B cell (primary cell): ENCODE data around the gene MFSD6L. TPM values are rescaled to one million over a fixed set of nuclear protein-coding genes. Genes with fewer than 3 reads are reported as not detected.

Source experiments
- ATAC-seq: fragments of 200-7000 bp; cut with Tn5 transposase; one replicate; pipeline ENCODE4 v1.10.0; 2021; ENCODE audit warnings: low read depth, mild to moderate bottlenecking, moderate number of reproducible peaks, moderate library complexity
- CTCF ChIA-PET: fragments of 350-600 bp; sonication (Branson Sonifier 250); formaldehyde crosslinking; loops from one replicate; lab custom pipeline; 2021; ENCODE audit warnings: antibody characterized with exemption, inconsistent platforms; lab: Charles Lee
- POLR2A ChIA-PET: fragments of 350-600 bp; sonication (Branson Sonifier 250); formaldehyde crosslinking; loops from one replicate; lab custom pipeline; 2021; ENCODE audit warnings: antibody characterized with exemption; lab: Charles Lee
- DNase-seq: peaks from one replicate; pipeline ENCODE4 v3.0.0; 2013
- H2AFZ ChIP-seq: 2 replicates; pipeline ENCODE4 v1.6.1; 2012; ENCODE audit warnings: mild to moderate bottlenecking, low read depth, low read length; ENCODE audit not compliant: insufficient read depth, poor library complexity, severe bottlenecking
- H3K27ac ChIP-seq, 2 donors: 1 replicate in 1 of 2; 2 replicates in 1 of 2; pipeline ENCODE4 v1.5.1; 2012 to 2013; ENCODE audit warnings: low read length in 2 of 2, mild to moderate bottlenecking in 2 of 2, moderate library complexity in 1 of 2
- H3K27me3 ChIP-seq, 4 experiments: fragments of 200-600 bp in 1 of 4; sonication (generic) in 1 of 4; replicated peaks in 1 of 4; 1 replicate in 2 of 4; 2 replicates in 2 of 4; pipeline versions ENCODE4 v1.6.1 to v1.7.0; 2013 to 2016; ENCODE audit warnings: low read length in 3 of 4, mild to moderate bottlenecking in 2 of 4, mixed read lengths in 1 of 4, moderate library complexity in 1 of 4; ENCODE audit not compliant: insufficient read depth in 4 of 4, control insufficient read depth in 3 of 4; ENCODE audit errors: control extremely low read depth in 1 of 4
- H3K36me3 ChIP-seq, 2 experiments: replicated peaks in 1 of 2; 1 replicate in 1 of 2; 2 replicates in 1 of 2; pipeline versions ENCODE4 v1.6.1 to v1.7.1; 2013; ENCODE audit warnings: low read length in 1 of 2; ENCODE audit not compliant: insufficient read depth in 2 of 2, control insufficient read depth in 1 of 2; ENCODE audit errors: control extremely low read depth in 1 of 2, extremely low read depth in 1 of 2
- H3K4me1 ChIP-seq, 2 donors: fragments of 200-600 bp in 1 of 2; sonication (generic) in 1 of 2; 1 replicate in 1 of 2; 2 replicates in 1 of 2; pipeline versions ENCODE4 v1.5.1 to v1.6.1; 2013 to 2017; ENCODE audit warnings: low read length in 2 of 2; ENCODE audit not compliant: control insufficient read depth in 2 of 2, insufficient read depth in 2 of 2
- H3K4me2 ChIP-seq: replicated peaks from 2 replicates; pipeline ENCODE3; 2012; ENCODE audit warnings: mild to moderate bottlenecking, low read depth, low read length; ENCODE audit not compliant: poor library complexity, severe bottlenecking
- H3K4me3 ChIP-seq, 5 experiments: fragments of 200-600 bp in 1 of 5; sonication (generic) in 1 of 5; 1 replicate in 3 of 5; 2 replicates in 2 of 5; pipeline versions ENCODE4 v1.5.1 to v1.7.0; 2011 to 2016; ENCODE audit warnings: low read length in 4 of 5, mild to moderate bottlenecking in 4 of 5, low read depth in 2 of 5, control low read depth in 1 of 5, moderate library complexity in 1 of 5; ENCODE audit not compliant: insufficient read depth in 1 of 5; ENCODE audit errors: control extremely low read depth in 1 of 5, extremely low read depth in 1 of 5
- H3K79me2 ChIP-seq: fragments of 200-600 bp; sonication (generic); one replicate; pipeline ENCODE4 v1.6.0; 2016; ENCODE audit warnings: low read length; ENCODE audit not compliant: control insufficient read depth, insufficient read depth
- H3K9ac ChIP-seq: fragments of 200-600 bp; sonication (generic); 2 replicates; pipeline ENCODE4 v1.6.1; 2017; ENCODE audit warnings: mild to moderate bottlenecking, low read length, moderate library complexity
- H3K9me3 ChIP-seq, 3 donors: one replicate each; pipeline versions ENCODE4 v1.6.1 to v1.7.1; 2013; ENCODE audit warnings: low read length in 2 of 3; ENCODE audit not compliant: control insufficient read depth in 2 of 3, insufficient read depth in 1 of 3; ENCODE audit errors: control extremely low read depth in 1 of 3
- H4K20me1 ChIP-seq: 2 replicates; pipeline ENCODE4 v1.6.0; 2012; ENCODE audit warnings: mild to moderate bottlenecking, low read length; ENCODE audit not compliant: insufficient read depth, control insufficient read depth, poor library complexity, severe bottlenecking
- H3K27ac Mint-ChIP-seq: one replicate; pipeline ENCODE4 v1.8.0; 2021; ENCODE audit warnings: mixed read lengths
- H3K27me3 Mint-ChIP-seq: one replicate; pipeline ENCODE4 v1.8.0; 2021; ENCODE audit warnings: mixed read lengths
- H3K4me1 Mint-ChIP-seq: one replicate; pipeline ENCODE4 v1.8.0; 2021; ENCODE audit warnings: mixed read lengths
- H3K4me3 Mint-ChIP-seq: one replicate; pipeline ENCODE4 v1.8.0; 2021; ENCODE audit warnings: mixed read lengths
- H3K9me3 Mint-ChIP-seq: one replicate; pipeline ENCODE4 v1.8.0; 2022; ENCODE audit warnings: mixed read lengths; ENCODE audit not compliant: insufficient read depth
- EZH2 ChIP-seq: IDR thresholded peaks from 2 replicates; pipeline ENCODE4 v1.6.1; 2012; ENCODE audit warnings: borderline replicate concordance, low read depth, mild to moderate bottlenecking, moderate library complexity, low read length; ENCODE audit not compliant: insufficient read depth, poor library complexity, severe bottlenecking
- WGBS: methylation state at CpG from one replicate; pipeline ENCODE4 v1.1.5; 2013; ENCODE audit warnings: missing lambda C conversion rate; ENCODE audit not compliant: insufficient coverage; 5-methylcytosine and 5-hydroxymethylcytosine counted together
- intact Hi-C: fragments of 100-400 bp; cut with micrococcal nuclease; formaldehyde crosslinking; loops from one replicate; pipeline ENCODE4 v1.10.0; 2022
- polyA plus RNA-seq: library from polyadenylated mRNA; depleted of rRNA; stranded (reverse); fragments of >200 nt; gene quantifications from 2 replicates; pipeline ENCODE4 v1.2.3, GENCODE V29; 2012
- total RNA-seq, 2 donors: library from RNA; stranded (reverse); fragments of 120-200 nt in 1 of 2; gene quantifications; 1 replicate in 1 of 2; 2 replicates in 1 of 2; pipeline versions ENCODE4 v1.2.3 to v1.2.4, GENCODE V29; 2013 to 2022
- TF ChIP-seq, protein P1 (sequence below): fragments of 200-600 bp; IDR thresholded peaks from one replicate; pipeline ENCODE4 v1.8.0; 2022; ENCODE audit warnings: antibody characterized with exemption, mild to moderate bottlenecking

MFSD6L gene
- total and polyA plus RNA-seq, 2 donors (not counting 1 experiment from before 2014, with no cell fraction given), result 0.24 to 0.37 TPM

DNA sequence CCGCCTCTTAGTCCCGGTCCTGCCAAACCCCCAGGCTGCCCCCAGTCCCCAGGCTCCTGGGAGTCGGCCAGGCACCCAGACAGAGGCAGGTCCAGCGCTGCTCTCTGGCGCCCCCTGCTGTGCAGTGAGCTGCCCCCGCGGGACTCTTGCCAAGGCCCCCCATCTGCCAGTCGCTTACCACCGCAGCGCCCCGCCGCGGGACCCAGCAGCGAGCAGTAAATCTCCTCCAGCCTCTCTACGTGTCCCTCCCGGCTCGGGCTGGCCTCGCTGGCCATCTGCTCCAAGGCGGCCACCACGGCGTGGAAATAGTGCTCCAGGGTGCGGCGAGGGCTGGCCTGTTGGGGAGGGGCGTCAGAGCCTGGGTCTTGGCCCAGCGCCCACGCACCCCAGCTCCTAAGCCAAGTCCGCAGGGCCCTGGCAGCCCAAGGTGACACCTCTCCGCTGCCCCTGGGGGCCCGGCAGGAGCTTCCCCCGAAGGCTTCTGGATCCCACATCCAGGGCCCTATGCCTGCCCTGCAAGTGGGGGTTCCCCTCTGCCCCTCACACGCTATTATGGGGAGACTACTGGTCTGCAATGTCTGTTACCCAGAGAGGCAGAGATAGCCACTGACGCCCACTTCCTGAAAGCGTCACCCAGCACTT, 33.7 kb upstream of the MFSD6L start:
- Histone ChIP-seq H3K4me1 (no peaks in the 10 kb centered on the region), H3K9me3 (peaks cover 0 to 11% (median 0%) of the 10 kb centered on the region in 3 donors), H3K36me3 (peaks cover 0 to 2% of the 10 kb centered on the region in 2 experiments), H3K4me3 (no peak overlapping the region), H3K27ac (no peak overlapping the region), H4K20me1 (no peaks in the 10 kb centered on the region), H3K9ac (no peak overlapping the region), H3K27me3 (no peaks in the 10 kb centered on the region), H3K4me2 (no peak overlapping the region), H2AFZ (no peak overlapping the region), H3K79me2 (no peaks in the 10 kb centered on the region)
- Mint-ChIP-seq H3K27ac (no peak overlapping the region), H3K27me3 (no peaks in the 10 kb centered on the region), H3K4me3 (no peak overlapping the region), H3K9me3 (no peaks in the 10 kb centered on the region), H3K4me1 (no peaks in the 10 kb centered on the region)
- WGBS, result 89% methylated on average over 32 of the region's 33 CpGs
- TF ChIP-seq, protein P1, sequence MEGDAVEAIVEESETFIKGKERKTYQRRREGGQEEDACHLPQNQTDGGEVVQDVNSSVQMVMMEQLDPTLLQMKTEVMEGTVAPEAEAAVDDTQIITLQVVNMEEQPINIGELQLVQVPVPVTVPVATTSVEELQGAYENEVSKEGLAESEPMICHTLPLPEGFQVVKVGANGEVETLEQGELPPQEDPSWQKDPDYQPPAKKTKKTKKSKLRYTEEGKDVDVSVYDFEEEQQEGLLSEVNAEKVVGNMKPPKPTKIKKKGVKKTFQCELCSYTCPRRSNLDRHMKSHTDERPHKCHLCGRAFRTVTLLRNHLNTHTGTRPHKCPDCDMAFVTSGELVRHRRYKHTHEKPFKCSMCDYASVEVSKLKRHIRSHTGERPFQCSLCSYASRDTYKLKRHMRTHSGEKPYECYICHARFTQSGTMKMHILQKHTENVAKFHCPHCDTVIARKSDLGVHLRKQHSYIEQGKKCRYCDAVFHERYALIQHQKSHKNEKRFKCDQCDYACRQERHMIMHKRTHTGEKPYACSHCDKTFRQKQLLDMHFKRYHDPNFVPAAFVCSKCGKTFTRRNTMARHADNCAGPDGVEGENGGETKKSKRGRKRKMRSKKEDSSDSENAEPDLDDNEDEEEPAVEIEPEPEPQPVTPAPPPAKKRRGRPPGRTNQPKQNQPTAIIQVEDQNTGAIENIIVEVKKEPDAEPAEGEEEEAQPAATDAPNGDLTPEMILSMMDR, result peak; percentile 66
- no peak for TF ChIP-seq EZH2
- DNase-seq (peak; percentile 37), ATAC-seq (no peak)
- POLR2A ChIA-PET, result no interaction called here
- intact Hi-C loops, result no loop called here
- CTCF ChIA-PET, result interaction anchor here (0.7 to 2.4 kb wide), 11 partner anchors 11 to 1955 kb away, joined by 3 to 8 read pairs (median 3); no protein-coding TSS in a partner anchor

DNA sequence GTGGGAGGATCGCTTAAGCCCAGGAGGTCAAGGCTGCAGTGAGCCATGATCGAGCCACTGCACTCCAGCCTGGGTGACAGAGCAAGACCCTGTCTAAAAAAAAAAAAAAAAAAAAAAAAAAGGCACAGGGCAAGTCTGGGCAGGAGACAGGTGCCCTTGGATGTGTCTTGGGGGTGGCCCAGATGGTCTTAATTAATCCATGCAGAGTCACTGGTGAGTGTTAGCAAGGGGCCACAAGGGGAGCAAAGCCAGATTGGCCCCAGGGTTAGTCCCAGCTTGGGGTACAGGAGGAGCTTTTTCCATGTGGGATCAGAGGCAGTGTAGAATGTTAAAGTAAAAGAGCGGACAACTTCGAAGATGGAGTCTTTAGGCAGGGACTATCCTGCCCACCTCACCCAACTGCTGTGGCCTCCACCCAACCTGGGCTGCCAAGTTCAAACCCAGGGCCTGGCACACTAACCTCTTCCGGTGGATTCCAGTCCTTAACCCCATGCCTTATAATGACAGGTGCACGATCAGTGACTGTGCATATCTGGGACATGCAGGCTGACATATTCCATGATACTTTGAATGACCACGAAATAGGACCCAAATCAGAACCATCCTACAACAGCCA, 32.2 kb upstream of the MFSD6L start:
- H3K36me3 ChIP-seq, result no peaks in the 10 kb centered on the region
- H2AFZ ChIP-seq, result no peak overlapping the region
- H3K9me3 ChIP-seq, result peaks cover 0 to 11% (median 0%) of the 10 kb centered on the region in 3 donors
- 96% methylated on average over 5 of the region's 7 CpGs for WGBS
- H3K79me2 ChIP-seq, result no peaks in the 10 kb centered on the region
- Mint-ChIP-seq H3K4me1 (no peaks in the 10 kb centered on the region), H3K9me3 (no peaks in the 10 kb centered on the region), H3K4me3 (no peak overlapping the region), H3K27me3 (no peaks in the 10 kb centered on the region), H3K27ac (no peak overlapping the region)
- H3K9ac ChIP-seq, result no peak overlapping the region
- no peak overlapping the region for H3K4me3 ChIP-seq
- no peak for TF ChIP-seq EZH2
- TF ChIP-seq, protein P1, result no peak
- CTCF ChIA-PET, result interaction anchor here (0.7 to 2.4 kb wide), 3 partner anchors 12 to 167 kb away, joined by 3 to 8 read pairs (median 3); no protein-coding TSS in a partner anchor
- no peaks in the 10 kb centered on the region for H4K20me1 ChIP-seq
- no peaks in the 10 kb centered on the region for H3K4me1 ChIP-seq
- POLR2A ChIA-PET, result no interaction called here
- H3K27ac ChIP-seq, result no peak overlapping the region
- ATAC-seq (no peak), DNase-seq (no peak)
- no peaks in the 10 kb centered on the region for H3K27me3 ChIP-seq
- no peak overlapping the region for H3K4me2 ChIP-seq
- intact Hi-C loops, result no loop called here
